HCT116 (cell line): ENCODE results near the gene LSM14A. TPM values are rescaled to one million over a fixed set of nuclear protein-coding genes. Genes with fewer than 3 reads are reported as not detected.

ENCODE experiments used
- ATAC-seq: fragments of 200-7000 bp; cut with Tn5 transposase; 2 replicates; pipeline ENCODE4 v1.9.1; 2020; ENCODE audit warnings: mild to moderate bottlenecking, moderate library complexity
- BruUV-seq: library from RNA; stranded (reverse); fragments of 400-500 nt; replicated peaks from 2 replicates; lab custom pipeline; 2021; lab: Mats Ljungman, UMichigan
- CTCF ChIA-PET: fragments of 300-600 bp; sonication (Branson Sonifier 250); formaldehyde crosslinking; loops from one replicate; lab custom pipeline; 2021; ENCODE audit warnings: antibody characterized with exemption; lab: Charles Lee
- POLR2A ChIA-PET: fragments of 300-600, 350-600 bp; sonication (Branson Sonifier 250); formaldehyde crosslinking; loops from one replicate; lab custom pipeline; 2021; ENCODE audit warnings: antibody characterized with exemption; lab: Charles Lee
- RAD21 ChIA-PET, 2 experiments: fragments of 300-600 bp; sonication (Branson Sonifier 250); formaldehyde crosslinking; loops; one replicate each; lab custom pipeline; 2023; ENCODE audit warnings: low total read pairs in 2 of 2; ENCODE audit not compliant: uncharacterized antibody in 2 of 2, unreplicated experiment in 2 of 2, low non-redundant PET in 1 of 2; lab: Charles Lee
- DNase-seq: peaks from one replicate; pipeline ENCODE4 v3.0.0-alpha.2; 2010; ENCODE audit warnings: low read depth, low spot score
- H2AFZ ChIP-seq: fragments of 200-600 bp; shearing (Covaris generic), sonication (generic); 2 replicates; pipeline ENCODE4 v1.6.1; 2017; ENCODE audit warnings: low read depth, mixed run types, mixed read lengths, antibody characterized with exemption, low read length; ENCODE audit not compliant: poor library complexity, severe bottlenecking
- H3K27ac ChIP-seq: 2 replicates; pipeline ENCODE4 v1.5.1; 2012; ENCODE audit warnings: low read depth, low read length
- H3K27me3 ChIP-seq: fragments of 200-600 bp; sonication (generic); 2 replicates; pipeline ENCODE4 v1.6.1; 2016; ENCODE audit warnings: mixed run types, low read length, mixed read lengths; ENCODE audit not compliant: insufficient read depth
- H3K36me3 ChIP-seq, 2 experiments: fragments of 200-500 bp in 1 of 2; fragments of 200-600 bp in 1 of 2; sonication (Bioruptor generic) in 1 of 2; sonication (generic) in 1 of 2; 2 replicates each; pipeline versions ENCODE4 v1.5.1 to v1.6.1; 2014 to 2016; ENCODE audit warnings: low read length in 2 of 2, inconsistent platforms in 1 of 2, mixed read lengths in 1 of 2, mixed run types in 1 of 2; ENCODE audit not compliant: insufficient read depth in 2 of 2, control insufficient read depth in 1 of 2
- H3K4me1 ChIP-seq, 2 experiments: fragments of 200-600 bp in 1 of 2; sonication (generic) in 1 of 2; 2 replicates each; pipeline versions ENCODE4 v1.5.1 to v1.6.1; 2012 to 2017; ENCODE audit warnings: low read length in 2 of 2, inconsistent platforms in 1 of 2, mild to moderate bottlenecking in 1 of 2, mixed read lengths in 1 of 2, mixed run types in 1 of 2, moderate library complexity in 1 of 2; ENCODE audit not compliant: insufficient read depth in 2 of 2, control insufficient read depth in 1 of 2
- H3K4me2 ChIP-seq: fragments of 200-600 bp; sonication (generic); 2 replicates; pipeline ENCODE4 v1.6.1; 2017; ENCODE audit warnings: mixed run types, low read length, mixed read lengths
- H3K4me3 ChIP-seq, 2 experiments: fragments of 200-600 bp in 1 of 2; sonication (generic) in 1 of 2; replicated peaks in 1 of 2; 2 replicates each; pipeline ENCODE4 v1.5.1; 2011 to 2016; ENCODE audit warnings: low read length in 2 of 2, control low read depth in 1 of 2, low read depth in 1 of 2, mild to moderate bottlenecking in 1 of 2, mixed read lengths in 1 of 2, mixed run types in 1 of 2
- H3K79me2 ChIP-seq: fragments of 200-600 bp; sonication (generic); 2 replicates; pipeline ENCODE4 v1.6.1; 2017; ENCODE audit warnings: mild to moderate bottlenecking, mixed run types, low read length, moderate library complexity, mixed read lengths; ENCODE audit not compliant: insufficient read depth
- H3K9ac ChIP-seq: fragments of 200-600 bp; sonication (generic); 2 replicates; pipeline ENCODE4 v1.6.1; 2016; ENCODE audit warnings: low read length, mixed read lengths
- H3K9me2 ChIP-seq: fragments of 200-600 bp; sonication (generic), shearing (Covaris generic); 2 replicates; pipeline ENCODE4 v1.6.1; 2017; ENCODE audit warnings: mixed run types, mild to moderate bottlenecking, moderate library complexity; ENCODE audit not compliant: insufficient read depth
- H3K9me3 ChIP-seq, 2 experiments: fragments of 200-500 bp in 1 of 2; fragments of 200-600 bp in 1 of 2; sonication (Bioruptor generic) in 1 of 2; sonication (generic) in 1 of 2; 2 replicates each; pipeline ENCODE4 v1.6.1; 2014 to 2017; ENCODE audit warnings: low read length in 2 of 2, mixed read lengths in 2 of 2, inconsistent platforms in 1 of 2, low read depth in 1 of 2, mild to moderate bottlenecking in 1 of 2, mixed run types in 1 of 2, moderate library complexity in 1 of 2; ENCODE audit not compliant: control insufficient read depth in 1 of 2, insufficient read depth in 1 of 2
- H4K20me1 ChIP-seq: fragments of 200-600 bp; sonication (generic), shearing (Covaris generic); 2 replicates; pipeline ENCODE4 v1.6.1; 2017; ENCODE audit warnings: mixed run types, mild to moderate bottlenecking, moderate library complexity; ENCODE audit not compliant: insufficient read depth
- EGR1 ChIP-seq: IDR thresholded peaks from 2 replicates; pipeline ENCODE4 v1.6.1; 2012; ENCODE audit warnings: low read depth
- EZH2 ChIP-seq: fragments of 200-600 bp; sonication (generic); IDR thresholded peaks from 2 replicates; pipeline ENCODE4 v1.6.1; 2017; ENCODE audit warnings: antibody characterized with exemption, mixed run types
- EZH2phosphoT487 ChIP-seq: fragments of 200-600 bp; IDR thresholded peaks from 2 replicates; pipeline ENCODE4 v1.6.1; 2018; ENCODE audit warnings: antibody characterized with exemption, borderline replicate concordance
- FOSL1 ChIP-seq: IDR thresholded peaks from 2 replicates; pipeline ENCODE4 v1.6.1; 2012; ENCODE audit warnings: low read depth
- JUND ChIP-seq: IDR thresholded peaks from 2 replicates; pipeline ENCODE4 v1.6.1; 2012
- POLR2A ChIP-seq: IDR thresholded peaks from 2 replicates; pipeline ENCODE4 v1.7.0; 2011; ENCODE audit warnings: borderline replicate concordance; ENCODE audit not compliant: insufficient read depth, insufficient read length; ENCODE audit errors: extremely low read depth
- POLR2AphosphoS5 ChIP-seq: IDR thresholded peaks from 2 replicates; pipeline ENCODE4 v1.6.1; 2011; ENCODE audit warnings: mild to moderate bottlenecking, low read depth, low read length, moderate library complexity
- RAD21 ChIP-seq: IDR thresholded peaks from 2 replicates; pipeline ENCODE4 v1.6.1; 2012; ENCODE audit warnings: low read depth, mild to moderate bottlenecking
- SP1 ChIP-seq: IDR thresholded peaks from 2 replicates; pipeline ENCODE4 v1.6.1; 2012; ENCODE audit warnings: low read depth
- ZFX ChIP-seq: fragments of 450-650 bp; IDR thresholded peaks from 2 replicates; pipeline ENCODE4 v1.6.1; 2017
- ZNF274 ChIP-seq: fragments of 200-500 bp; sonication (Bioruptor generic); IDR thresholded peaks from 2 replicates; pipeline ENCODE4 v1.6.1; 2014; ENCODE audit warnings: mild to moderate bottlenecking, low read depth, low read length, inconsistent platforms
- intact Hi-C: fragments of 100-400 bp; cut with micrococcal nuclease; formaldehyde crosslinking; loops from 2 replicates; pipeline ENCODE4 v1.10.0; 2022
- total RNA-seq: library from RNA; stranded (reverse); gene quantifications from one replicate; pipeline ENCODE4 v1.2.1, GENCODE V29; 2021; ENCODE audit not compliant: unreplicated experiment

LSM14A gene
- total RNA-seq, 1 experiment from 2014 or later, result 120 TPM

GRCh38 chr19:34243876-34244578, 71.7 kb downstream of the LSM14A start (continued):
- TF ChIP-seq JUND (no peak), SP1 (no peak), FOSL1 (no peak), EGR1 (no peak), POLR2A (no peak), POLR2AphosphoS5 (no peak), RAD21 (no peak), ZNF274 (no peak)

GRCh38 chr19:34244611-34245299, 72.5 kb downstream of the LSM14A start:
- ChIA-PET RAD21 (no interaction called here), CTCF (no interaction called here), POLR2A (no interaction called here)
- H3K9ac ChIP-seq, result no peak overlapping the region
- H3K27me3 ChIP-seq, result no peaks in the 10 kb centered on the region
- H3K9me3 ChIP-seq, result no peaks in the 10 kb centered on the region
- no peak for ATAC-seq
- H3K4me1 ChIP-seq, result peaks cover 9 to 18% of the 10 kb centered on the region in 2 experiments
- no peak overlapping the region for H2AFZ ChIP-seq
- TF ChIP-seq EGR1, result no peak
- no peak for TF ChIP-seq EZH2phosphoT487
- no peak for TF ChIP-seq EZH2
- no peak for TF ChIP-seq ZFX
- no peak for TF ChIP-seq POLR2A
- H3K4me2 ChIP-seq, result no peak overlapping the region
- H3K9me2 ChIP-seq, result no peaks in the 10 kb centered on the region
- no peaks in the 10 kb centered on the region for H3K79me2 ChIP-seq
- no peak for DNase-seq
- no peak overlapping the region for H3K27ac ChIP-seq
- H3K36me3 ChIP-seq, result no peaks in the 10 kb centered on the region
- no TSS peak for BruUV-seq
- intact Hi-C loops, result loop anchor here (5.0 kb wide), 1 partner anchor 93 kb away; no protein-coding TSS in a partner anchor
- no peaks in the 10 kb centered on the region for H4K20me1 ChIP-seq
- no peak overlapping the region for H3K4me3 ChIP-seq
